GM12875 (cell line): ENCODE data around the gene TBCA.

Experiments used
- H3K4me3 ChIP-seq: one replicate; pipeline ENCODE4 v1.5.1; 2011; ENCODE audit warnings: low read depth, low read length, control low read depth
- TF ChIP-seq, protein P1 (sequence below): IDR thresholded peaks from 2 replicates; pipeline ENCODE4 v1.5.1; 2011; ENCODE audit warnings: low read depth, mild to moderate bottlenecking, control low read depth, inconsistent platforms, low read length, moderate library complexity, borderline replicate concordance; ENCODE audit not compliant: insufficient read depth

The TBCA gene

DNA sequence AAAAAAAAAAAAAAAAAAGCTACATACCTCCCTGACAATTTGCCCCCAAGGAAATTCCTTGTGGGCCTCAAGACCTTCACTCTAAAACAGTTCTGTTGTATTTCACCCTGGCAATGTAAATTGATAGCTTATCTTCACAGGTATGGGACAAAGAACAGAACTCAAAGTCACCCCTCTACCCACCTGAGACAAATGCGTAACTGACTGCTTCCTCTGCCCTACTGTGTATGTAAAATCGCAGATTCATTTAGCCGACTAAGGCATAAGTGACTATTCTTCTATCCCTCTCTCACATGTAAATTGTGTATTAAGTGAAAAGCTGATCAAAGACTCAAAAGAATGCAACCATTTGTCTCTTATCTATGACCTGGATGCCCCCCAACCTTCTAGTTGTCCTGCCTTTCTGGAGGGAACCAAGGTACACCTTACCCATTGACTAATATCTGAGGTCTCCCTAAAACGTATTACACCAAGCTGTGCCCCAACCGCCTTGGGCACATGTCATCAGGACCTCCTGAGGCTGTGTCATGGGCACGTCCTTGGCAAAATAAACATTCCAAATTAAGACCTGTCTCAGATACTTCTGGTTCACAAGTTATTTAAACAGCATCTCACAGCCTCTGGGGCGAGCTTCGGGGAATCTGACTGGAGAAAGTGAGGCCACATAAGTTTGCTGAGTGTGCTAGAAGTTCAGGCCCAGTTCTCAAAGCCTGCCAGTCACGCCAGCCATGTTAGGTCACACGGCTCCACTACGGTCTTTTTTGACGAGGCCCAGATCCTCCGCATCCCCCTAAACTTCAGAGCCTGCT is 954 bp downstream of the TBCA start:
- TF ChIP-seq, protein P1, sequence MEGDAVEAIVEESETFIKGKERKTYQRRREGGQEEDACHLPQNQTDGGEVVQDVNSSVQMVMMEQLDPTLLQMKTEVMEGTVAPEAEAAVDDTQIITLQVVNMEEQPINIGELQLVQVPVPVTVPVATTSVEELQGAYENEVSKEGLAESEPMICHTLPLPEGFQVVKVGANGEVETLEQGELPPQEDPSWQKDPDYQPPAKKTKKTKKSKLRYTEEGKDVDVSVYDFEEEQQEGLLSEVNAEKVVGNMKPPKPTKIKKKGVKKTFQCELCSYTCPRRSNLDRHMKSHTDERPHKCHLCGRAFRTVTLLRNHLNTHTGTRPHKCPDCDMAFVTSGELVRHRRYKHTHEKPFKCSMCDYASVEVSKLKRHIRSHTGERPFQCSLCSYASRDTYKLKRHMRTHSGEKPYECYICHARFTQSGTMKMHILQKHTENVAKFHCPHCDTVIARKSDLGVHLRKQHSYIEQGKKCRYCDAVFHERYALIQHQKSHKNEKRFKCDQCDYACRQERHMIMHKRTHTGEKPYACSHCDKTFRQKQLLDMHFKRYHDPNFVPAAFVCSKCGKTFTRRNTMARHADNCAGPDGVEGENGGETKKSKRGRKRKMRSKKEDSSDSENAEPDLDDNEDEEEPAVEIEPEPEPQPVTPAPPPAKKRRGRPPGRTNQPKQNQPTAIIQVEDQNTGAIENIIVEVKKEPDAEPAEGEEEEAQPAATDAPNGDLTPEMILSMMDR: no peak

DNA sequence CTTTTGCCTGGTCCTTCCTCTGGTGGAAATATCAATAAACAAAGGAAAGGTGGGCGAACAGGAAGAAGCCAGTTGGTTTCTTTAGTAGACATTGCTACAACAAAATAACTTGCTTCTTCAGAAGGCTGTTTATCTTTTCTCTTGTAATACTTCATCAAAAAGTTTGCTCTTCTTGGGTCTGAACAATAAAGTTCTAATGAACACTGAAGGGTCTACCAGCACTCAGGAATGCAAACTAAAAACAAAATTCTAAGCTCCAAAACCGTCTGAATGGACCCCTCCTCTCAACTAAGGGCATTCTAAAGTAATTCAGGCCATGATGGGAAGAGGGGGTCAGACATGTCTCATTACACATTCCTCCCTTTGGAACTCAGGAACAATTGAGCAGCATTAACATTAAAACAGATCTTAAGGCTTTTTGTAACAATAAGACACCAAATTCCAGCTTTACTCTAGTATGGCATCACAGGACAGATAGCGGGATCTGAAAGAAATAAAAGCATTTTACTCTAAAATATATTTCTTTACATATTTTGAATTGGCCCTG is 2.3 kb downstream of the TBCA start:
- H3K4me3 ChIP-seq: no peak overlapping the region
- TF ChIP-seq, protein P1: no peak

More for the DNA sequence above, 954 bp downstream of the TBCA start:
- H3K4me3 ChIP-seq: peak overlapping the region; percentile 83

DNA sequence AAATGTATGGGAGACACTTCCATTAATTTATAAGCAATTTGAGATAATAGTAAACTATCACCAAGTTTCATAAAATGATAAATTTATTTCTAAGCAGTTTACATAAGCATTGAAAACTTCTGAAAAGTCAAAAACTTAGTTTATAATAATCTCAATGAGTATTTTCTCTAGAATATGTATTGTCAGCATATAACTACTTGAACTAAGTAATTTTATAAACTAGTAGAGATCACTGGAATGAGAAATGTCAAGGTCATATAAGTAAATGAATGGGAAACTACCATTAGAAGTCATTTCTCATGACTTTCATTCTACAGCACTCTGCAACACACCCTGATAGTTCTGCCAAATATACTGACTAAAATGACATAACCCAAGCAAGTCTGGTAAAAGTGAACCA is 3.4 kb downstream of the TBCA start:
- TF ChIP-seq, protein P1: no peak

DNA sequence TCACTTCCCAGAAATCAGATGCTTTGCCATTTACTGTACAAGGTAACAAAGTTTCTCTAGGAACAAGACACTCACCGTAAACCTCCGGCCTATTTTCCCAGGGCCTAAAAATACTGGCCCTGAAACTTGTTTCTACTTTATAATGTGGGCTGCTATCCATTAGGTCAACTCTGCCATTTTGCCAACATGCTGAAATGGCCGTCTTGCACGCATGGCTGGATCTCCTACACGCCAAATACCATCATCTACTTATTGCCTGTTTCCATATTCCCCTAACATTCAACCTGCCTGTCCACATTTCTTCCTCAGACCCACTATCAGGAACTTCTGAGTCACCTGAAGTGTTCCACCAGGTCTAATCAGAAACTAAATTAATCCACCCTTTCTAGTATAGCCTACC is 4.7 kb downstream of the TBCA start:
- H3K4me3 ChIP-seq: no peak overlapping the region
- TF ChIP-seq, protein P1: no peak

More for the DNA sequence above, 3.4 kb downstream of the TBCA start:
- H3K4me3 ChIP-seq: no peak overlapping the region

DNA sequence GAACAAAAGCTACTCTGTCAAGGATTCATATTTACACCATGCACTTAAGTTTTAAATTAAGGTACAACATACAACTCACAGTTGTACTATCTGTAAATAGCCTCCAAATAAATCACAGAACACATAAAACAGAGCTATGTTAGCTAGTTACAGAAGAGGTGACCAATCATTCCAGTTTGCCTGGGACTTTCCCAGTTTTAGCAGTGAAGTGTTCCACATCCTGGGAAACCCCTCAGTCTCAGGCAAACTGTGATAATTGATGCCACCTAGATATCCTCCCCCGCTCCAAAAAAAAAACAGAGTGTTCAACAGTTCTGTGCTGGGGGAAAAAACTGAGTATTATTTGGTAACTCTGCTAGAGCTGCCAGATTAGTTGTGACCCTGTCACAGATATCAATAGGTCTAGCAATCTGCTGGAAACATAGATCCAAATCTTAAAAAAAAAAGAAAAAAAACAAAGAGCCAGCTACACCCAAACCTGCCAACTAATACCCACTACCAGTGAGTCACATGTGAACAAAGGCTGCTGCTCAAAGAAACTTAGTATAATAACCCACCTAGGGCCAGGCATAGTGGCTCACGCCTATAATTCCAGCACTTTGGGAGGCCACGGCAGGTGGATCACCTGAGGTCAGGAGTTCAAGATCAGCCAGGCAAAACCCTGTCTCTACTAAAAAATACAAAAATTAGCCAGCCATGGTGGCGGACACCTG is 5.7 kb downstream of the TBCA start:
- TF ChIP-seq, protein P1: no peak
- no peak overlapping the region for H3K4me3 ChIP-seq

DNA sequence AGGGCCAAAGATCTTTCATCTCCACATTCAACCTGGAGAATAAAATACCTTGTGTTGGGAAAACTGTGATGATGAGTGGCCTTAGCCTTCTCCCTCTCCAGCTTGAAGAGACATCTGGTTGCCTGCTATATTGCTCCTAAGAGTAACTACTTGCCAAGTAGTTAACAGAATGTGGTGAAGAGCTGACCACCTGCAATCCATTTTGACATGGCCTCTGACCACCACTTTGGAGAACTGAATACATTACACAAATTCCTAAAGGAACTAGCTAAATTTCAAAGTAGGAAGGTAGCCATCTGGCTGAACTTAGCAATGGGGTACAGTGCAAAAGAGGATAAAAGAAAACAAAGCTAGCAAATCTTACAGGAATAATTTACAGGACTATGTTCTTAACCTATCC is 7.2 kb downstream of the TBCA start:
- TF ChIP-seq, protein P1: no peak
- H3K4me3 ChIP-seq: no peak overlapping the region

DNA sequence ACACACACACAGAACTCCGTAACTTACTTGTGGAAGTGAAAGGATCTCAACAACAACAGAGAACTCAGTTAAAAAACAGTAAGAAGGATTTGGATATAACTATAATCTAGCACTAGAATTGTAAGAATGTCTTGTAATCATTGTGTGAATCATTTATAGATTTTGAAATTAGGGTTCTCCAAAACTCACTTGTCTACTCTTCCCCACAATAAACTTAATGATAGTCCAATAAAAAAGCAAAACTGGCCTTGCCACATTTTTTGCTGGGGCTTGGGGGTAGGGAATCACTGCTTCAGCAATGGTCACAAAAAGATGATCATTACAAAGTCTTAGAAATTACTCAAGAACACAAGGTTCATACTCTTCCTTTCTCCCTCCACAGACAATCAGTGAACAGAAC is 8.8 kb downstream of the TBCA start:
- H3K4me3 ChIP-seq: no peak overlapping the region

More for the DNA sequence above, 8.8 kb downstream of the TBCA start:
- TF ChIP-seq, protein P1: no peak
